ENCODE data around the gene CAMK1. TPM values are rescaled to one million over a fixed set of nuclear protein-coding genes. Genes with fewer than 3 reads are reported as not detected.

The CAMK1 gene
- total and polyA plus RNA-seq, 9 of the 15 experiments (the other 6 are each of a cell fraction or from before 2014, with no cell fraction given): 0.23 to 10.7 (median 6.0) TPM

DNA sequence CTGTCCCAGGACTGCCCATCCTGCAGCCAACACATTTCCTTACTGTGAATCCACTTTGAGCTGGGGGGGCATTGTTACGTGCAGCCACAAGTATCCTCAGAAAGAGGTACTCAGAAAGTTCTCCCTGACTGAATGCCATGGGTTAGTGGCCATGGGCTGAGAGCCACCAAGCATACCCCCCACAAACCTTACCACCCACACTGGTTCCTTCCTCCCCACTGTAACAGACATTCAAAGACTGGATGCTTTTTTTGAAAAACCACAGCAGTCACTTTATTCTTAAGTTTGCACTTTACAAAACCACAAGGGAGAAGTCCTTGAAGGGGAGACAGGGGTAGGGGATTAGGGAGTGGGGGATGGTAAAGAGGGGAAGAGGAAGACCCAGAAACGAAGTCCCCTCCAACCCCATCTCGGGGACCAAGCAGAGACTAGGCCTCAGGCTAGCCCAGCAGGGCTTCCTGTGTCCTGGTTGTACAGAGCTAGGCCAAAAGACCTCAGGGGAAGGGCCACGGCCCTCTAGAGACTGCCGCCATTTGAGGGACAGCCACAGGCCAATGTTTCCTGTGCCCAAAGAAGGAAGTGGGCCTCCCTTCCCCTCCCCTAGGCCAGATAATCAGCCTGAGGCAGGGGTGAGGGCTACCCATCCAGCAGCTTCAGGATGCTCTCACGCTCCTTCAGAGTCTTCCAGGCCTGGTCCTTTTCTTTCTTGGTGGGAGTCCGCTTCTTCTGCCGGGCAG is 10.1 kb upstream of the CAMK1 start (continued):
- TF ChIP-seq, protein P1, sequence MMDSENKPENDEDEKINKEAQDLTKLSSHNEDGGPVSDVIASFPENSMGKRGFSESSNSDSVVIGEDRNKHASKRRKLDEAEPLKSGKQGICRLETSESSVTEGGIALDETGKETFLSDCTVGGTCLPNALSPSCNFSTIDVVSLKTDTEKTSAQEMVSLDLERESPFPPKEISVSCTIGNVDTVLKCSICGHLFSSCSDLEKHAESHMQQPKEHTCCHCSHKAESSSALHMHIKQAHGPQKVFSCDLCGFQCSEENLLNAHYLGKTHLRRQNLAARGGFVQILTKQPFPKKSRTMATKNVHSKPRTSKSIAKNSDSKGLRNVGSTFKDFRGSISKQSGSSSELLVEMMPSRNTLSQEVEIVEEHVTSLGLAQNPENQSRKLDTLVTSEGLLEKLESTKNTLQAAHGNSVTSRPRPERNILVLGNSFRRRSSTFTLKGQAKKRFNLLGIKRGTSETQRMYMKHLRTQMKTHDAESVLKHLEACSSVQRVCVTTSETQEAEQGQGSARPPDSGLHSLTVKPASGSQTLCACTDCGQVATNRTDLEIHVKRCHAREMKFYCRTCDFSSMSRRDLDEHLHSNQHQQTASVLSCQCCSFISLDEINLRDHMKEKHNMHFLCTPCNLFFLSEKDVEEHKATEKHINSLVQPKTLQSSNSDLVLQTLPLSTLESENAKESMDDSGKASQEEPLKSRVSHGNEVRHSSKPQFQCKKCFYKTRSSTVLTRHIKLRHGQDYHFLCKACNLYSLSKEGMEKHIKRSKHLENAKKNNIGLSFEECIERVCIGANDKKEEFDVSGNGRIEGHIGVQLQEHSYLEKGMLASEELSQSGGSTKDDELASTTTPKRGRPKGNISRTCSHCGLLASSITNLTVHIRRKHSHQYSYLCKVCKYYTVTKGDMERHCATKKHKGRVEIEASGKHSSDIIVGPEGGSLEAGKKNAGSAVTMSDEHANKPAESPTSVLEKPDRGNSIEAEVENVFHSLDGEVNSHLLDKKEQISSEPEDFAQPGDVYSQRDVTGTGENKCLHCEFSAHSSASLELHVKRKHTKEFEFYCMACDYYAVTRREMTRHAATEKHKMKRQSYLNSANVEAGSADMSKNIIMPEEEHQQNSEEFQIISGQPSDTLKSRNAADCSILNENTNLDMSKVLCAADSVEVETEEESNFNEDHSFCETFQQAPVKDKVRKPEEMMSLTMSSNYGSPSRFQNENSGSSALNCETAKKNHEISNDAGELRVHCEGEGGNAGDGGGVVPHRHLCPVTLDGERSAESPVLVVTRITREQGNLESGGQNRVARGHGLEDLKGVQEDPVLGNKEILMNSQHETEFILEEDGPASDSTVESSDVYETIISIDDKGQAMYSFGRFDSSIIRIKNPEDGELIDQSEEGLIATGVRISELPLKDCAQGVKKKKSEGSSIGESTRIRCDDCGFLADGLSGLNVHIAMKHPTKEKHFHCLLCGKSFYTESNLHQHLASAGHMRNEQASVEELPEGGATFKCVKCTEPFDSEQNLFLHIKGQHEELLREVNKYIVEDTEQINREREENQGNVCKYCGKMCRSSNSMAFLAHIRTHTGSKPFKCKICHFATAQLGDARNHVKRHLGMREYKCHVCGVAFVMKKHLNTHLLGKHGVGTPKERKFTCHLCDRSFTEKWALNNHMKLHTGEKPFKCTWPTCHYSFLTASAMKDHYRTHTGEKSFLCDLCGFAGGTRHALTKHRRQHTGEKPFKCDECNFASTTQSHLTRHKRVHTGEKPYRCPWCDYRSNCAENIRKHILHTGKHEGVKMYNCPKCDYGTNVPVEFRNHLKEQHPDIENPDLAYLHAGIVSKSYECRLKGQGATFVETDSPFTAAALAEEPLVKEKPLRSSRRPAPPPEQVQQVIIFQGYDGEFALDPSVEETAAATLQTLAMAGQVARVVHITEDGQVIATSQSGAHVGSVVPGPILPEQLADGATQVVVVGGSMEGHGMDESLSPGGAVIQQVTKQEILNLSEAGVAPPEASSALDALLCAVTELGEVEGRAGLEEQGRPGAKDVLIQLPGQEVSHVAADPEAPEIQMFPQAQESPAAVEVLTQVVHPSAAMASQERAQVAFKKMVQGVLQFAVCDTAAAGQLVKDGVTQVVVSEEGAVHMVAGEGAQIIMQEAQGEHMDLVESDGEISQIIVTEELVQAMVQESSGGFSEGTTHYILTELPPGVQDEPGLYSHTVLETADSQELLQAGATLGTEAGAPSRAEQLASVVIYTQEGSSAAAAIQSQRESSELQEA (IDR thresholded peaks at IDR 0.05; ENCODE audit: low read depth): no peak
- TF ChIP-seq TSC22D4 (tag; IDR thresholded peaks at IDR 0.05) (no peak), ZNF561 (CRISPR knock-in tag; conservative IDR thresholded peaks at IDR 0.05) (no peak), ZNF239 (CRISPR knock-in tag; IDR thresholded peaks at IDR 0.05) (no peak), ZNF589 (CRISPR knock-in tag; IDR thresholded peaks at IDR 0.05; ENCODE audit: low read depth) (peak; percentile 40; the same call in 1 of the 2 replicates), SRF (CRISPR knock-in tag; IDR thresholded peaks at IDR 0.05) (peak; percentile 40 to 83; a peak in 3 of 4 replicates), GABPB1 (CRISPR knock-in tag; IDR thresholded peaks at IDR 0.05) (0 out of 2 replicates have a peak, but pooled peaks have one; percentile 31), TFAM (CRISPR knock-in tag; conservative IDR thresholded peaks at IDR 0.05) (no peak), TAF7 (tag; IDR thresholded peaks at IDR 0.05) (no peak), SPI1 (IDR thresholded peaks at IDR 0.05; ENCODE audit: borderline replicate concordance, low read depth, low read length) (peak; percentile 74; the same call in 1 of the 2 replicates)
- TF ChIP-seq, protein P2, sequence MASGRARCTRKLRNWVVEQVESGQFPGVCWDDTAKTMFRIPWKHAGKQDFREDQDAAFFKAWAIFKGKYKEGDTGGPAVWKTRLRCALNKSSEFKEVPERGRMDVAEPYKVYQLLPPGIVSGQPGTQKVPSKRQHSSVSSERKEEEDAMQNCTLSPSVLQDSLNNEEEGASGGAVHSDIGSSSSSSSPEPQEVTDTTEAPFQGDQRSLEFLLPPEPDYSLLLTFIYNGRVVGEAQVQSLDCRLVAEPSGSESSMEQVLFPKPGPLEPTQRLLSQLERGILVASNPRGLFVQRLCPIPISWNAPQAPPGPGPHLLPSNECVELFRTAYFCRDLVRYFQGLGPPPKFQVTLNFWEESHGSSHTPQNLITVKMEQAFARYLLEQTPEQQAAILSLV (tag; IDR thresholded peaks at IDR 0.05): no peak
- TF ChIP-seq, protein P3, sequence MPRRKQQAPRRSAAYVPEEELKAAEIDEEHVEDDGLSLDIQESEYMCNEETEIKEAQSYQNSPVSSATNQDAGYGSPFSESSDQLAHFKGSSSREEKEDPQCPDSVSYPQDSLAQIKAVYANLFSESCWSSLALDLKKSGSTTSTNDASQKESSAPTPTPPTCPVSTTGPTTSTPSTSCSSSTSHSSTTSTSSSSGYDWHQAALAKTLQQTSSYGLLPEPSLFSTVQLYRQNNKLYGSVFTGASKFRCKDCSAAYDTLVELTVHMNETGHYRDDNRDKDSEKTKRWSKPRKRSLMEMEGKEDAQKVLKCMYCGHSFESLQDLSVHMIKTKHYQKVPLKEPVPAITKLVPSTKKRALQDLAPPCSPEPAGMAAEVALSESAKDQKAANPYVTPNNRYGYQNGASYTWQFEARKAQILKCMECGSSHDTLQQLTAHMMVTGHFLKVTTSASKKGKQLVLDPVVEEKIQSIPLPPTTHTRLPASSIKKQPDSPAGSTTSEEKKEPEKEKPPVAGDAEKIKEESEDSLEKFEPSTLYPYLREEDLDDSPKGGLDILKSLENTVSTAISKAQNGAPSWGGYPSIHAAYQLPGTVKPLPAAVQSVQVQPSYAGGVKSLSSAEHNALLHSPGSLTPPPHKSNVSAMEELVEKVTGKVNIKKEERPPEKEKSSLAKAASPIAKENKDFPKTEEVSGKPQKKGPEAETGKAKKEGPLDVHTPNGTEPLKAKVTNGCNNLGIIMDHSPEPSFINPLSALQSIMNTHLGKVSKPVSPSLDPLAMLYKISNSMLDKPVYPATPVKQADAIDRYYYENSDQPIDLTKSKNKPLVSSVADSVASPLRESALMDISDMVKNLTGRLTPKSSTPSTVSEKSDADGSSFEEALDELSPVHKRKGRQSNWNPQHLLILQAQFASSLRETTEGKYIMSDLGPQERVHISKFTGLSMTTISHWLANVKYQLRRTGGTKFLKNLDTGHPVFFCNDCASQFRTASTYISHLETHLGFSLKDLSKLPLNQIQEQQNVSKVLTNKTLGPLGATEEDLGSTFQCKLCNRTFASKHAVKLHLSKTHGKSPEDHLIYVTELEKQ (CRISPR knock-in tag; IDR thresholded peaks at IDR 0.05): no peak
- TF ChIP-seq, protein P4, sequence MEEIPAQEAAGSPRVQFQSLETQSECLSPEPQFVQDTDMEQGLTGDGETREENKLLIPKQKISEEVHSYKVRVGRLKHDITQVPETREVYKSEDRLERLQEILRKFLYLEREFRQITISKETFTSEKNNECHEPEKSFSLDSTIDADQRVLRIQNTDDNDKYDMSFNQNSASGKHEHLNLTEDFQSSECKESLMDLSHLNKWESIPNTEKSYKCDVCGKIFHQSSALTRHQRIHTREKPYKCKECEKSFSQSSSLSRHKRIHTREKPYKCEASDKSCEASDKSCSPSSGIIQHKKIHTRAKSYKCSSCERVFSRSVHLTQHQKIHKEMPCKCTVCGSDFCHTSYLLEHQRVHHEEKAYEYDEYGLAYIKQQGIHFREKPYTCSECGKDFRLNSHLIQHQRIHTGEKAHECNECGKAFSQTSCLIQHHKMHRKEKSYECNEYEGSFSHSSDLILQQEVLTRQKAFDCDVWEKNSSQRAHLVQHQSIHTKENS (CRISPR knock-in tag; IDR thresholded peaks at IDR 0.05): no peak
